GM18861 (cell line): ENCODE measurements around the gene UPK2.
A peak's percentile ranks its signal among the peaks of the same experiment; 100 is the strongest.

Experiments
- ATAC-seq: cut with Tn5 transposase; IDR thresholded peaks from one replicate; pipeline ENCODE4 v1.9.1; 2021; ENCODE audit not compliant: unreplicated experiment

UPK2 gene

GRCh38 chr11:118917481-118918127 is 38.5 kb upstream of the UPK2 start:
- no peak for ATAC-seq

GRCh38 chr11:118918128-118918685 is 37.9 kb upstream of the UPK2 start:
- ATAC-seq = no peak

GRCh38 chr11:118918686-118919280 is 37.3 kb upstream of the UPK2 start:
- no peak for ATAC-seq

- no peak for ATAC-seq
Measured at GRCh38 chr11:118921121-118921928, 34.8 kb upstream of the UPK2 start.

GRCh38 chr11:118921929-118922744 is 34.0 kb upstream of the UPK2 start:
- no peak for ATAC-seq

GRCh38 chr11:118922745-118923627 is 33.1 kb upstream of the UPK2 start:
- no peak for ATAC-seq

- no peak for ATAC-seq
Measured at GRCh38 chr11:118923721-118924587, 32.1 kb upstream of the UPK2 start.

GRCh38 chr11:118924591-118925585 is 31.2 kb upstream of the UPK2 start:
- ATAC-seq = no peak

- no peak for ATAC-seq
Measured at GRCh38 chr11:118927554-118928100, 28.5 kb upstream of the UPK2 start.

GRCh38 chr11:118928101-118928869 is 27.8 kb upstream of the UPK2 start:
- peak; percentile 35 for ATAC-seq

GRCh38 chr11:118928870-118929500 is 27.1 kb upstream of the UPK2 start:
- no peak for ATAC-seq

- ATAC-seq = no peak
Measured at GRCh38 chr11:118929501-118930093, 26.5 kb upstream of the UPK2 start.

- ATAC-seq = no peak
Measured at GRCh38 chr11:118930094-118930712, 25.9 kb upstream of the UPK2 start.

GRCh38 chr11:118931571-118931970 is 24.5 kb upstream of the UPK2 start:
- no peak for ATAC-seq

- no peak for ATAC-seq
Measured at GRCh38 chr11:118933486-118933885, 22.6 kb upstream of the UPK2 start.
